H1 (cell line): ENCODE measurements around the gene PASD1. TPM values are rescaled to one million over a fixed set of nuclear protein-coding genes. Genes with fewer than 3 reads are reported as not detected.

ENCODE experiments used
- CBX5 ChIP-seq: fragments of 300-800, 300-1000 bp; sonication (generic); IDR thresholded peaks from 2 replicates; pipeline ENCODE4 v1.7.1; 2016; ENCODE audit warnings: antibody characterized with exemption, low read length, low read depth
- GABPA ChIP-seq: IDR thresholded peaks from 2 replicates; pipeline ENCODE4 v1.6.1; 2011; ENCODE audit warnings: mild to moderate bottlenecking, low read length, moderate library complexity, borderline replicate concordance; ENCODE audit not compliant: insufficient read depth
- RBBP5 ChIP-seq: IDR thresholded peaks from 2 replicates; pipeline ENCODE4 v1.7.1; 2012; ENCODE audit warnings: low read depth, mild to moderate bottlenecking, inconsistent platforms, low read length, moderate library complexity, borderline replicate concordance
- RFX5 ChIP-seq: IDR thresholded peaks from 2 replicates; pipeline ENCODE4 v1.6.1; 2011; ENCODE audit warnings: low read depth, low read length, improper control_type of control experiment, borderline replicate concordance
- polyA plus RNA-seq, 7 experiments: library from polyadenylated mRNA; depleted of rRNA in 3 of 7; stranded (reverse) in 5 of 7; unstranded in 2 of 7; fragments of >200 nt in 5 of 7; fragments of 200-250 nt in 2 of 7; gene quantifications; 1 replicate in 5 of 7; 2 replicates in 1 of 7; 4 replicates in 1 of 7; pipeline versions ENCODE4 v1.2.1 to v1.2.3, GENCODE V29; 2011 to 2013; ENCODE audit warnings: missing spikeins in 2 of 7, mixed read lengths in 2 of 7
- total RNA-seq: library from RNA; stranded (reverse); fragmentation: NEBNext Ultra II Directional; extraction: Animal tissue kit (Norgen Biotek cat#: 25700); gene quantifications from 2 replicates; pipeline ENCODE4 v1.2.1, GENCODE V29; 2021

Gene PASD1
- total and polyA plus RNA-seq, 2 of the 8 experiments (the other 6 are each of a cell fraction or from before 2014, with no cell fraction given), result 0.03 to 0.09 TPM

- TF ChIP-seq RFX5, result no peak
- TF ChIP-seq RBBP5, result no peak
- no peak for TF ChIP-seq CBX5
- no peak for TF ChIP-seq GABPA
Observed at GRCh38 chrX:151688695-151689094, 125.2 kb downstream of the PASD1 start (continued).
